SU-DHL-6 (cell line): ENCODE data around the gene NUB1.

ENCODE experiments used
- H2AFZ ChIP-seq: fragments of 200-600 bp; sonication (generic); 2 replicates; pipeline ENCODE4 v1.6.1; 2014; ENCODE audit warnings: low read depth, mild to moderate bottlenecking, moderate library complexity, mixed read lengths, antibody characterized with exemption, low read length; ENCODE audit not compliant: severe bottlenecking
- H3F3A ChIP-seq: fragments of 200-600 bp; shearing (Covaris generic); 2 replicates; pipeline ENCODE4 v1.6.0; 2016; ENCODE audit warnings: antibody characterized with exemption, mild to moderate bottlenecking; ENCODE audit not compliant: insufficient read depth
- H3K27ac ChIP-seq: fragments of 200-600 bp; sonication (generic); 2 replicates; pipeline ENCODE4 v1.5.1; 2016; ENCODE audit warnings: low read depth, mild to moderate bottlenecking, low read length, moderate library complexity, mixed read lengths
- H3K27me3 ChIP-seq: fragments of 200-600 bp; sonication (generic), shearing (Covaris generic); 2 replicates; pipeline ENCODE4 v1.6.0; 2014; ENCODE audit warnings: mild to moderate bottlenecking, low read length
- H3K36me3 ChIP-seq: fragments of 200-600 bp; sonication (generic); 2 replicates; pipeline ENCODE4 v1.6.1; 2014; ENCODE audit warnings: mild to moderate bottlenecking, low read length, mixed read lengths
- H3K4me2 ChIP-seq: fragments of 300-600, 200-600 bp; shearing (Covaris generic), sonication (generic); 2 replicates; pipeline ENCODE4 v1.6.0; 2014; ENCODE audit warnings: low read length, low read depth, mild to moderate bottlenecking; ENCODE audit not compliant: poor library complexity, severe bottlenecking
- H3K4me3 ChIP-seq: fragments of 200-600 bp; sonication (generic); 2 replicates; pipeline ENCODE4 v1.5.1; 2014; ENCODE audit warnings: antibody characterized with exemption, low read length, mild to moderate bottlenecking, mixed read lengths; ENCODE audit not compliant: insufficient read depth, poor library complexity, severe bottlenecking
- H3K79me2 ChIP-seq: fragments of 200-600 bp; sonication (generic); 2 replicates; pipeline ENCODE4 v1.6.1; 2014; ENCODE audit warnings: mild to moderate bottlenecking, low read length, moderate library complexity; ENCODE audit not compliant: insufficient read depth
- H3K9ac ChIP-seq: fragments of 200-600 bp; sonication (generic); 2 replicates; pipeline ENCODE4 v1.7.0; 2014; ENCODE audit warnings: mild to moderate bottlenecking, low read length
- H3K9me2 ChIP-seq: fragments of 200-600 bp; sonication (generic); replicated peaks from 2 replicates; pipeline ENCODE4 v1.6.1; 2014; ENCODE audit warnings: low read length; ENCODE audit not compliant: insufficient read depth
- H3K9me3 ChIP-seq: fragments of 200-600 bp; sonication (generic); 2 replicates; pipeline ENCODE4 v1.6.1; 2014; ENCODE audit warnings: low read length, mixed read lengths; ENCODE audit not compliant: insufficient read depth
- H4K20me1 ChIP-seq: fragments of 200-600 bp; sonication (generic); 2 replicates; pipeline ENCODE4 v1.6.1; 2014; ENCODE audit warnings: low read depth, mild to moderate bottlenecking, antibody characterized with exemption, low read length, moderate library complexity, mixed read lengths
- EZH2phosphoT487 ChIP-seq: fragments of 200-600 bp; sonication (generic), shearing (Covaris generic); conservative IDR thresholded peaks from 2 replicates; pipeline ENCODE4 v1.6.1; 2018; ENCODE audit warnings: mild to moderate bottlenecking, antibody characterized with exemption, low read length, moderate library complexity, mixed read lengths
- TF ChIP-seq, protein P1 (sequence below): fragments of 200-600 bp; sonication (generic); IDR thresholded peaks from one replicate; pipeline ENCODE4 v1.5.1; 2017; ENCODE audit warnings: antibody characterized with exemption, mild to moderate bottlenecking, low read length, moderate library complexity; ENCODE audit not compliant: insufficient read depth, poor library complexity, severe bottlenecking

NUB1 gene

DNA sequence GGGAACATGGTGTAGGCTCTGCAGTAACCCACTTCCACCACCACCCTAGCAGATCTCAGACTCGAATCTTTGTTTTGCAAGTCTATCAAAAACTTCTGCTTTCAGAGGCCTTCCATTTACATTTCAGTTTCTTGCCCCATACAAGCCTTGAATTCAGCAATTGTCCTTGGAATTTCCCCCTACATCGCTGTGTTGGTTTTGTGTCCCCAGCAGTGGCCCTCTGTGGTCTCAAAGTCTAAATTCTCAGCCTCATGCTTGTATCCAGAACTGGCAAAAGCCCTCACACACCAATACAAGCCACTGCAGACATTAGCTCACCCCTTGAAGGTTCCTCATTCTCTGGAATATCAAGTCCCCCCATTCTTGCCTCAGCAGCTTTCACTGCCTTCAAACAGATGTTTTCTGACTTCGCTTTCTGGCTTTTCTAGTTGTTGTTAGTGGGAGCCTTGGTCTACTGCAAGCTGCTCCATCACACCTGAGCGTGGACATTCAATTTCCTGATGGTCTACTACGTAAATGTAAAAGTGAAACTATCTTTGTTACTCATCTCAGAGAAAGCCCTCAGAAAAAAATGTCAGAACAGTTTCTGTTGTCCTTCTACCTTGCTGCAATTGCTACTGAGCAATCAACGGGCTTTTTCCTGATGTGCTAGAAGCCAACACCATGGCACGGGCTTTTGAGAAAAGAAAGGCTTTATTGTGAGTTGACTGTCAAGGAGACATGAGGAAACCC, 1.8 kb upstream of the NUB1 start:
- Histone ChIP-seq H3K9me3 (no peaks in the 10 kb centered on the region), H3K4me2 (peak overlapping the region; percentile 25), H4K20me1 (no peaks in the 10 kb centered on the region), H2AFZ (peak overlapping the region; percentile 55), H3K9ac (no peak overlapping the region), H3K36me3 (no peaks in the 10 kb centered on the region), H3K27me3 (no peaks in the 10 kb centered on the region), H3K4me3 (no peak overlapping the region), H3K9me2 (no peaks in the 10 kb centered on the region), H3K79me2 (peaks cover 18% of the 10 kb centered on the region), H3F3A (peaks cover 32% of the 10 kb centered on the region), H3K27ac (peak overlapping the region; percentile 3; the same call in 1 of the 2 replicates)
- TF ChIP-seq, protein P1, sequence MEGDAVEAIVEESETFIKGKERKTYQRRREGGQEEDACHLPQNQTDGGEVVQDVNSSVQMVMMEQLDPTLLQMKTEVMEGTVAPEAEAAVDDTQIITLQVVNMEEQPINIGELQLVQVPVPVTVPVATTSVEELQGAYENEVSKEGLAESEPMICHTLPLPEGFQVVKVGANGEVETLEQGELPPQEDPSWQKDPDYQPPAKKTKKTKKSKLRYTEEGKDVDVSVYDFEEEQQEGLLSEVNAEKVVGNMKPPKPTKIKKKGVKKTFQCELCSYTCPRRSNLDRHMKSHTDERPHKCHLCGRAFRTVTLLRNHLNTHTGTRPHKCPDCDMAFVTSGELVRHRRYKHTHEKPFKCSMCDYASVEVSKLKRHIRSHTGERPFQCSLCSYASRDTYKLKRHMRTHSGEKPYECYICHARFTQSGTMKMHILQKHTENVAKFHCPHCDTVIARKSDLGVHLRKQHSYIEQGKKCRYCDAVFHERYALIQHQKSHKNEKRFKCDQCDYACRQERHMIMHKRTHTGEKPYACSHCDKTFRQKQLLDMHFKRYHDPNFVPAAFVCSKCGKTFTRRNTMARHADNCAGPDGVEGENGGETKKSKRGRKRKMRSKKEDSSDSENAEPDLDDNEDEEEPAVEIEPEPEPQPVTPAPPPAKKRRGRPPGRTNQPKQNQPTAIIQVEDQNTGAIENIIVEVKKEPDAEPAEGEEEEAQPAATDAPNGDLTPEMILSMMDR, result no peak
- TF ChIP-seq EZH2phosphoT487, result no peak

DNA sequence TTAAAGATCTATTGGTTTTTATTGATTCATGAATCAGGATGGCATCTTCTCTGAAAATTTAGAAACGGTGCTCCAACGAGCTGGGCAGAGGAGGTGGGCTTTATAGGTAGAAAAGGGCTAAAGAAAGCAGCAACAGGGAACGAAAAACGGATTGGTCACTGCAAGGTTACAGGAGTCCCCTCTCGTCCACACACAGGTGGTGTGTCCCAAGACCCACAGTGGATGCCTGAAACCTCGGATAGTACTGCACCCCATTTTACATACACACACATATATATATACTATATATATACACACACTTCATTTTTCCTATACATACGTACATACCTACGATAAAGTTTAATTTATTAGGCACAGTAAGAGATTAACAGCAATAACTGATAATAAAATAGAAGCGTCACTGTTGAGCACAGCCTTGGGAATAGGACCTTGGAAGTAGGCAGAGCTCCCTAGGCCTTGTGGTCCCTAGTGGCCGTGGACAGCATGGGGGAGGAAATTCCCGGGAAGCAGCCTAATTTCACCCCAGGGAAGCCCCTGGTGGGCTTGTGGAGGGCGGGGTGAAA, 737 bp upstream of the NUB1 start:
- Histone ChIP-seq H3K9ac (no peak overlapping the region), H3K4me2 (peak overlapping the region; percentile 25), H2AFZ (no peak overlapping the region), H3K36me3 (no peaks in the 10 kb centered on the region; the same call in 1 of the 2 replicates), H3K9me3 (no peaks in the 10 kb centered on the region), H3K4me3 (no peak overlapping the region), H3K9me2 (no peaks in the 10 kb centered on the region), H3F3A (peaks cover 40% of the 10 kb centered on the region), H3K27ac (no peak overlapping the region), H4K20me1 (no peaks in the 10 kb centered on the region), H3K79me2 (peaks cover 18% of the 10 kb centered on the region), H3K27me3 (no peaks in the 10 kb centered on the region)
- TF ChIP-seq EZH2phosphoT487, result no peak
- TF ChIP-seq, protein P1, result no peak

DNA sequence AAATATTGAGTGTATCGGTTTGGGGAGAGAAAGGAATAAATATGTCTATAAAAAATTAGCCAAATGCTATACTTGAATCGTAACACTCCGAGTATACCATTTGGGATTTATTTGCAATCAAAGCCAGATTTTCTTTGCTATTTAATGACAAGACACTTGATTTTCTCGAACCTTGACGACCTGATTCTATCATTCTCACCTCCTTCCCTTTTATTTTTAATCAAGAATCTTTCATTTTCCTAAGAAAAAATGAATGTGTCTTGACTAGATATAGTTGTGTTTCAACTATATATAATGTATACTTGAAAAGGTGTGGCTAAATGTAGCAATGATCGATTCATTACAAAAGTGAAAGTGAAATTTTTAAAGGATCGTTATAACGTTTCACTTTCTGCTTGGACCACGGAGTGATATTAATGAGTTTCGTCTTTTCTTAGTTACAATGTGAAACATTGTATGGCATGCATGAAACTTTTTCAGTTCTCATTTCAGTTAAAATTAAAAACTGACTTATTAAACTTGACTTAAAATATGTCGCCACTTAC, 562 bp downstream of the NUB1 start:
- H3K9me2 ChIP-seq, result no peaks in the 10 kb centered on the region
- TF ChIP-seq EZH2phosphoT487, result no peak
- TF ChIP-seq, protein P1, result no peak
- H3K27ac ChIP-seq, result peak overlapping the region; percentile 49

More for the DNA sequence above, 562 bp downstream of the NUB1 start:
- Histone ChIP-seq H2AFZ (peak overlapping the region; percentile 83), H3K79me2 (peaks cover 18% of the 10 kb centered on the region), H3K4me3 (peak overlapping the region; percentile 82), H3K36me3 (no peaks in the 10 kb centered on the region; the same call in 1 of the 2 replicates), H3F3A (peaks cover 46% of the 10 kb centered on the region), H3K27me3 (no peaks in the 10 kb centered on the region), H3K4me2 (peak overlapping the region; percentile 97), H4K20me1 (no peaks in the 10 kb centered on the region), H3K9ac (peak overlapping the region; percentile 77), H3K9me3 (no peaks in the 10 kb centered on the region)
